Caki2 (cell line): ENCODE results near the gene CABP7. TPM values are rescaled to one million over a fixed set of nuclear protein-coding genes. Genes with fewer than 3 reads are reported as not detected.

ENCODE experiments used
- total RNA-seq: library from RNA; depleted of rRNA; stranded (reverse); fragments of >200 nt; shearing (Covaris generic); gene quantifications from 2 replicates; pipeline ENCODE4 v1.2.3, GENCODE V29; 2014; ENCODE audit warnings: low replicate concordance; rRNA removed

CABP7 gene
- total RNA-seq, 1 experiment from 2014 or later, result not detected

Other genes with a start within 250 kb of the CABP7 start
- not detected in 2 replicates for gene NEFH, start 239.8 kb upstream of the CABP7 start, total RNA-seq
- gene THOC5, start 166.2 kb upstream of the CABP7 start, total RNA-seq, result 75.3 and 88.4 TPM in 2 replicates
- gene NIPSNAP1, start 138.9 kb upstream of the CABP7 start, total RNA-seq, result 326 and 344 TPM in 2 replicates
- gene NF2, start 116.4 kb upstream of the CABP7 start, total RNA-seq, result 190 and 199 TPM in 2 replicates
- gene ZMAT5, start 47.0 kb downstream of the CABP7 start, total RNA-seq, result 31.4 and 78.5 TPM in 2 replicates
- gene UQCR10, start 47.4 kb downstream of the CABP7 start, total RNA-seq, result 110 and 135 TPM in 2 replicates
- 20.9 and 23.7 TPM in 2 replicates for gene ASCC2, start 118.3 kb downstream of the CABP7 start, total RNA-seq
- 17.2 and 34.4 TPM in 2 replicates for gene MTMR3, start 163.2 kb downstream of the CABP7 start, total RNA-seq